ENCODE measurements around the gene FUT2. TPM values are rescaled to one million over a fixed set of nuclear protein-coding genes. Genes with fewer than 3 reads are reported as not detected.

FUT2 gene
- total and polyA plus RNA-seq, 2 experiments from 2014 or later, result 12.4 to 16.9 TPM

DNA sequence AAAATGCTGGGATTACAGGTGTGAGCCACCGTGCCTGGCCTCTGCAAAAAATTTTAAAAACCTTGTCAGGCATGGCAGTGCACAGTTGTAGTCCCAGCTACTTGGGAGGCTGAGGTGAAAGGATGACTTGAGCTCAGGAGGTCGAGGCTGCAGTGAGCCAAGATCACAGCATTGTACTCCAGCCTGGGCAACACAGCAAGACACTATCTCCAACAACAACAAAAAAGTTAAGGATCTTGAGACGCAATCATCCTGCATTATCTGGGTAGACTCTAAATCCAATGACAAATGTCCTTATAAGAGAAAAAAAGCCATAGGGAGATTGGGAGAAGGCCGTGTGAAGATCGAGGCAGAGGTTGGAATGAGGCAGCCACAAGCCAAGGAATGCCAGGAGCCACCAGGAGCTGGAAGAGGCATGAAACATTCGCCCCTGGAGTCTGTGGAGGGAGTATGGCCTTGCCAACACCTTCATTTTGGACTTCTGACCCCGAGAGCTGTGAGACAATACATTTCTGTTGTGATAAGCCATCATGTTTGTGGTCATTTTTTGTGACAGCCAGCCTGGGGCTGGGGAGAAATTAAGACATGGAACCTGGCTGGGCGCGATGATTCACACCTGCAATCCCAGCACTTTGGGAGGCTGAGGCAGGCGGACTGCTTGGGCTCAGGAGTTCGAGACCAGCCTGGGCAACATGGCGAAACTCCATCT lies 44.6 kb upstream of the FUT2 start:
- H3K4me1 ChIP-seq (ENCODE audit: insufficient read depth), result no peaks in the 10 kb centered on the region
- 94% methylated on average over 12 of the region's 12 CpGs for WGBS (ENCODE audit: low lambda C conversion rate, missing lambda C conversion rate)
- no peaks in the 10 kb centered on the region for H3K27me3 ChIP-seq
- no peak overlapping the region for H3K4me3 ChIP-seq
- H3K9me3 ChIP-seq (ENCODE audit: low read depth), result no peaks in the 10 kb centered on the region
- H3K36me3 ChIP-seq (replicated peaks; ENCODE audit: insufficient read depth, low read depth), result no peaks in the 10 kb centered on the region
- H3K27ac ChIP-seq, result no peak overlapping the region
- no peaks in the 10 kb centered on the region for H3K9me2 ChIP-seq (replicated peaks; ENCODE audit: insufficient read depth)
- no peaks in the 10 kb centered on the region for H3K79me2 ChIP-seq
- H3K4me2 ChIP-seq, result no peak overlapping the region
- DNase-seq (ENCODE audit: low spot score), result no peak
- no peaks in the 10 kb centered on the region for H4K20me1 ChIP-seq (ENCODE audit: insufficient read depth, poor library complexity, severe bottlenecking)
- no peak overlapping the region for H2AFZ ChIP-seq
- TF ChIP-seq EZH2 (IDR thresholded peaks at IDR 0.05; ENCODE audit: borderline replicate concordance), result no peak
- no peak for TF ChIP-seq CTCF (IDR thresholded peaks at IDR 0.05; ENCODE audit: poor library complexity)
- no peak for TF ChIP-seq EZH2phosphoT487 (IDR thresholded peaks at IDR 0.05; ENCODE audit: low read depth, severe bottlenecking, unreplicated experiment)

DNA sequence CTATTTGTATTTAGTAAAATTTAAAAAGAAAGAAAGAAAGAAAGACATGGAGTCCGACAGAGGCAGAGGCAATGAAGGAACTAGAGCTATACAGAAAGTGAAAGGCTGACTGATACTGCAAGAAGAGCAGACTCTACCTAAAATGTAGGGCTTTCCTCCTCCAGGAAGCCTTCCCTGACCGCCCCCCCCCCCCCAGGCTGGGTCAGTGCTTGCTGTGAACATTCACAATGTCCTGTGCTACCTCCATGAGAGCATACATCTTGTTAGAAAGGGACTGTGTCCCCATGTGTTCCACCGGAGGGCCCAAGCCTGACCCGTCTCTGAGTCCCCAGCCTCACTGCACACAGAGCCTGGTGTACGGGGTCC lies 44.1 kb upstream of the FUT2 start:
- H3K9me2 ChIP-seq (replicated peaks; ENCODE audit: insufficient read depth), result no peaks in the 10 kb centered on the region
- no peaks in the 10 kb centered on the region for H3K4me1 ChIP-seq (ENCODE audit: insufficient read depth)
- H3K79me2 ChIP-seq, result no peaks in the 10 kb centered on the region
- H4K20me1 ChIP-seq (ENCODE audit: insufficient read depth, poor library complexity, severe bottlenecking), result no peaks in the 10 kb centered on the region
- no peak overlapping the region for H2AFZ ChIP-seq
- H3K4me2 ChIP-seq, result no peak overlapping the region
- H3K36me3 ChIP-seq (replicated peaks; ENCODE audit: insufficient read depth, low read depth), result no peaks in the 10 kb centered on the region
- no peaks in the 10 kb centered on the region for H3K9me3 ChIP-seq (ENCODE audit: low read depth)
- no peak for DNase-seq (ENCODE audit: low spot score)
- H3K27me3 ChIP-seq, result no peaks in the 10 kb centered on the region
- no peak overlapping the region for H3K27ac ChIP-seq
- no peak overlapping the region for H3K4me3 ChIP-seq
- TF ChIP-seq EZH2phosphoT487 (IDR thresholded peaks at IDR 0.05; ENCODE audit: low read depth, severe bottlenecking, unreplicated experiment), result no peak
- TF ChIP-seq CTCF (IDR thresholded peaks at IDR 0.05; ENCODE audit: poor library complexity), result no peak
- no peak for TF ChIP-seq EZH2 (IDR thresholded peaks at IDR 0.05; ENCODE audit: borderline replicate concordance)
- 87% methylated on average over 5 of the region's 5 CpGs for WGBS (ENCODE audit: low lambda C conversion rate, missing lambda C conversion rate)

GRCh38 chr19:48654299-48655059 lies 41.3 kb upstream of the FUT2 start:
- no peak overlapping the region for H3K4me2 ChIP-seq
- TF ChIP-seq EZH2phosphoT487 (IDR thresholded peaks at IDR 0.05; ENCODE audit: low read depth, severe bottlenecking, unreplicated experiment), result no peak
- no peak for TF ChIP-seq CTCF (IDR thresholded peaks at IDR 0.05; ENCODE audit: poor library complexity)
- TF ChIP-seq EZH2 (IDR thresholded peaks at IDR 0.05; ENCODE audit: borderline replicate concordance), result no peak
- H3K9me2 ChIP-seq (replicated peaks; ENCODE audit: insufficient read depth), result no peaks in the 10 kb centered on the region
- no peak overlapping the region for H3K4me3 ChIP-seq
- H3K36me3 ChIP-seq (replicated peaks; ENCODE audit: insufficient read depth, low read depth), result no peaks in the 10 kb centered on the region
- no peak overlapping the region for H2AFZ ChIP-seq
- 74% methylated on average over 11 of the region's 11 CpGs for WGBS (ENCODE audit: low lambda C conversion rate, missing lambda C conversion rate)
- no peaks in the 10 kb centered on the region for H4K20me1 ChIP-seq (ENCODE audit: insufficient read depth, poor library complexity, severe bottlenecking)
- H3K79me2 ChIP-seq, result no peaks in the 10 kb centered on the region
- no peaks in the 10 kb centered on the region for H3K4me1 ChIP-seq (ENCODE audit: insufficient read depth)
- no peak overlapping the region for H3K27ac ChIP-seq
- no peaks in the 10 kb centered on the region for H3K27me3 ChIP-seq
- DNase-seq (ENCODE audit: low spot score), result peak; percentile 27
- H3K9me3 ChIP-seq (ENCODE audit: low read depth), result no peaks in the 10 kb centered on the region
